Fibroblast of skin of abdomen (primary cell): ENCODE data around the gene NKD2.
"Not testable (repeated sequence)": the region's sequence is repeated elsewhere in the genome, so short reads cannot be mapped to it uniquely, and the experiment has no call there.

Source experiments
- DNase-seq: peaks from one replicate; pipeline ENCODE4 v3.0.0-alpha.2; 2013

Gene NKD2

DNA sequence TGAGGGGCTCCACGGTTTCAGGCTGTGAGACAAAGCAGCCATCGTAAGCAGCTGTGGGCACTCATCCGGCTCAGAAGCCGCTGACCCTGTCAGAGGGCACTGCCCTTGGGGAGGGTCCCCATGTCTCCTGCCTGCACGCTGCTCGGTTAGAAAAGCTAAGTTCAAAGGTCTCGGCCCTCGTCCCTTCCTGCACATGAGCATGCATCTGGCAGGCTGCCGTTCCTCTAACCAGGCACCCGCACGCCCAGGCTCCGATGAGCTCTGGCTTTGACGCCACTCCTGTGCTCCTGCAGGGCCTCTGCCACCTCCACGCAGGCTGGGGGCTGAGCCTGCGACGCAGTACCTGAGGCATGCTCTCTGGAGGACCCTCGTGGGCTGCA is 51.3 kb downstream of the NKD2 start:
- DNase-seq, result no peak

GRCh38 chr5:1060535-1060981 is 52.0 kb downstream of the NKD2 start:
- no peak for DNase-seq

GRCh38 chr5:1061292-1061691 is 52.7 kb downstream of the NKD2 start:
- not testable (repeated sequence) for DNase-seq

GRCh38 chr5:1061916-1062315 is 53.3 kb downstream of the NKD2 start:
- no peak for DNase-seq

DNA sequence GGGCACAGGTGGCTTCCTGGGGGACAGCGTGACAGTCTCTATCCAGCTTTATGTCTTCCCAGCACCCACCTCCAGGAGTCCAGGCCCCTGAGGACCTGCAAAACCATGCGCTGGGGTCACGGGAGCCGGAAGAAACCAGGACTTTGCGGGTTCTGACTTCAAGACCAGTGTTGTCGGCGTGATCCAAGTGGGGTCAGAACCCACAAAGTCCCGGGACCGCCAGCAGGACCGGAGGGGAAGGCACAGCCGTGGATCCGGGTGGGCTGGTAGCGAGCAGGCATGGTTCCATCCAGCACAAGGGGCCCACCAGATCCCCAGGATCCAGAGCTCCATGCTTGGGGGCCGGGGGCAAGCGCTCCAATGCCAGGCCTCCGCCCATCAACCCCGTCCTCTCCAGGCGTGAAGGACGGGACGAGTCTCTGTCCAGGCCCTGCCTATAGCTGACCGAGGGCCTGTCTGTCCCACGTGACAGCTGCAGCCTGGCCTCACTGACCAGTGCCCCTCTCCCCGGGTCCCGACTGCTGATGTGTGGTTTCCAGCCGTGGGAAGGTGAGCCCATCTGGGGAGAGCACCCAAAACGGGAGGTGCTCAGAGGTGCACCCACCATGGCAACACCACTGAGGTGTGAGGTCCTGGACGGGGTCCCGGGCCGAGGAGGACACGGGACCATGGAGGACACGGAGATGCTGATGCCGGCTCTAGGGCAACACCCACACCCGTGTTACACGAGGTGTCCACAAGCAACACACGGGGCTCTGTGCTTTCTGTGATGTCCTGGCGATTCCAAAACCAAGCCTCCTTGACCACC is 54.4 kb downstream of the NKD2 start:
- no peak for DNase-seq

GRCh38 chr5:1063661-1064382 is 55.2 kb downstream of the NKD2 start:
- no peak for DNase-seq

GRCh38 chr5:1064383-1065142 is 56.0 kb downstream of the NKD2 start:
- DNase-seq, result no peak

DNA sequence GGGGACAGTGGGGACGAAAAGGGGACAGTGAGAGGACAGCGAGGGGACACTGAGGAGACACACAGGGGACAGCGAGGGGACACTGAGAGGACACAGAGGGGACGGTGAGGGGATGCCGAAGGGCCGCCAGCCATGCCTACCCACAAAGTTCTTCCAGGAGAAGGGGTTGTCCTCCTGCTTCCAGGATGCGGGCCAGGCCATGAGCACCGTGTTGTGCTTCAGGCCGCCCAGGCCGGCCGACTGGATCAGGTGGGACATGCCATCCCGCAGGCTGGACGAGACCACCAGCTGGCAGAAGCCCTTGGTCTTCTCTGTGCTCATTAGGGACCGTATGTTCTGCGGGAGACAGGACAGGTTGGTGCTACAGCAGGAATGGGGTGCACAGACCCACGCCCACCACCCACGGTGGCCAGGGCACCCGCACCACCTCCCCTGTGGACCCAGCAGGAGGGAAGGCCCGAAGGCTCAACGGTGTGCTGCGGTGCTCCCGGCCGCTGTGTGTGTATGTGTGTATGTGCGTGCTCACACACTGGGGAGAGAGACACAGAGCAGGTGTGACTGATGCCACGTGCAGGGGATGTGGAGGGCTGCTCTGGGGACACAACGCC is 56.6 kb downstream of the NKD2 start:
- DNase-seq, result no peak

GRCh38 chr5:1065891-1066650 is 57.5 kb downstream of the NKD2 start:
- DNase-seq, result no peak

DNA sequence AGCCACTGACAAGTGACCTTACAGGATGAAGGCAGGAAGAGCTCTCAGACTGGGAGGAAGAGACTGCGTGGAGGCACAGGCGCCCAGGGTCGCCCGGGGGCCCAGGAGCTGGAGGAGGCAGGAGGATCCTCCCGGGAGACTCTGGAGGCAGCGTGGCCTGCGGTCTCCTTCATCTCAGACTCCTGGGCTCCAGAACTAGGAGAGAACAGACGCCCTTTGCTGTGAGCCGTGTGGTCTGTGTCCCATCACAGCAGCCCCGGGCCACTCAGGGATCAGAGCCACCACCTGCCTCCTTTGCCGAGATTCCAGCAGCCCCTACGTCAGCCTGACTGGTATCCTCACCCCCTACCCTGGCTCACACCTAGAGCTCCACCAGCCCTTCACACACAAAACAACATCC is 58.1 kb downstream of the NKD2 start:
- DNase-seq, result no peak

DNA sequence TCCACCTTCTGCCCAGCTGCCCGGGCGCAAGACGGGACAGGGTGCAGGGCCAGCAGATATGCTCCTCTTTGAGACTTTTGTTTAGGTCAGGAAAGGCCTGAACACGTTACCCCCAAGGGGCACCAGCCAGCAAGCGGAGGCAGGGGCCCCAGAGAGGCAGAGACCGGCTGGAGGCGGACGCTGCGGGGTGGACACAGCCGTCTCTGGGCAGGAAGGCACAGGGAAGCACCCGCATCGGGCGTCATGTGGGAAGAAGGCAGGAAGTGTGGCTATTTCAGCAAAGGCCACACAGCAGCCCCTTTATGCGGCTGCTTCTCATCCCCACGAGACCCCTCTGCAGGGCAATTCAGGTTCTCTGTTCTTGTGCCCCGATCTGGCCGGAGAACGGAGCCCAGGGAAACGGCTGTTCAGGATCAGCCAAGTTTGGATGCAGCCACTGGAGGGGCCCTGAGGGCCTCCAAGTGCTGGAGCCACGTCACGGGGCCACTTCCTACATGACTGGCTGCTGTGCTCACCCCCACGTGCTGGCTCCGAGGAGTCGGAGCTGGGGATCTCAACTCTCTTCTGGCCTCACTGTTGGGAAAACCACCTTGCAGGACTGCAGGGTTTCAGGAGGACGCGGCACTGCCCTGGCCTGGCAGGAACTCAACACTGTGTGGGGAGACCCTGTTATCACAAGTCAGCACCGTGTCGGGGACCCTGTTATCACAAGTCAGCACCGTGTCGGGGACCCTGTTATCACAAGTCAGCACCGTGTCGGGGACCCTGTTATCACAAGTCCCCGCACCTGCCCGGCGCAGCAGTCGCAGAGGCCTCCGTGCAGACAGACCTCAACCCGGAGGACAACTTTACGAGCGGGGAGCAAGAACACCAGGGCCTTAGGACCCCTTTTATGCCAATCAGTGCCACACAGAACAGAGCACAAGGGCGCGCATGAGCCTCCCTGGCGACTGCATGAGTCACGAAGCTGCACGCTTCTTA is 58.8 kb downstream of the NKD2 start:
- no peak for DNase-seq

GRCh38 chr5:1068204-1068894 is 59.7 kb downstream of the NKD2 start:
- no peak for DNase-seq

DNA sequence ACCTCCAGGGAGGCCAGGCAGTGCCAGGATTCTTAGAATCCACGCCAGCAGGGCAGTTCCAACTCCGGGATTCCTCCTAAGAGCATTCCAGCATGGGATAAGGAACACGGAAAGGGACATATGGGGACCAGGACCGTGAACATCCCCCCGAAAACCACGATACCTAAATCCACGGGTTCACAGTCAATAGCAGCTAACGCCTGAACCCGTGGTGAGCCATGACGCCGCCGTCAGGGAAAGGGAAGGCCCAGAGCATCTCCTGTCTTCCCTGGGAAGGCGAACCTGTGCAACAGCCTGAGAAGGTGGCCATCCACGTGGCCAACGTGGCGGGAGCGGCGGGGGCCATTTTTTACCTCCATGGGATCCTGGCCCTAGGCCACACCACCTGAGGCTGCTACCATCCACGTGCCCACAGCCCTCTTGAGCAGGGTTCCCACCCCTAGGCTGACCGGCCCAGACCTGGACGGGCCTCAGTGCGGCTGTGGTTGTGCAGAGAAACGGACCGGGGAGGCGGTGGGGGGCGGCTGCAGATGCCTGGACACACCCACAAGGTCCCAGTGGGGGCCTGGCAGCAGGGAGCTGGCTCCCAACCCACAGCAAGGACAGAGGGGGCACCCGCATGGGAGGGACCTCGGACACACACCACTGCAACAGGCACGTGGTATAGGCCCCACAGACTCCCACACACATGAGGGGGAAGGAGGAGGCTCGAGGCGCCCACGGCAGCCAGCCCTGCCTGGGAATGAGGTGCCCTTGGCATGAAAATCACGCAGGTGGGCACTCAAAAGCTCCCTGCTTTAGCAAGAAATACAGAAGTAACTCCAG is 60.5 kb downstream of the NKD2 start:
- no peak for DNase-seq

- no peak for DNase-seq
Observed at GRCh38 chr5:1069720-1070088, 61.1 kb downstream of the NKD2 start.

GRCh38 chr5:1073239-1074102 is 64.9 kb downstream of the NKD2 start:
- DNase-seq, result no peak

- DNase-seq, result no peak
Observed at GRCh38 chr5:1074226-1074625, 65.6 kb downstream of the NKD2 start.

DNA sequence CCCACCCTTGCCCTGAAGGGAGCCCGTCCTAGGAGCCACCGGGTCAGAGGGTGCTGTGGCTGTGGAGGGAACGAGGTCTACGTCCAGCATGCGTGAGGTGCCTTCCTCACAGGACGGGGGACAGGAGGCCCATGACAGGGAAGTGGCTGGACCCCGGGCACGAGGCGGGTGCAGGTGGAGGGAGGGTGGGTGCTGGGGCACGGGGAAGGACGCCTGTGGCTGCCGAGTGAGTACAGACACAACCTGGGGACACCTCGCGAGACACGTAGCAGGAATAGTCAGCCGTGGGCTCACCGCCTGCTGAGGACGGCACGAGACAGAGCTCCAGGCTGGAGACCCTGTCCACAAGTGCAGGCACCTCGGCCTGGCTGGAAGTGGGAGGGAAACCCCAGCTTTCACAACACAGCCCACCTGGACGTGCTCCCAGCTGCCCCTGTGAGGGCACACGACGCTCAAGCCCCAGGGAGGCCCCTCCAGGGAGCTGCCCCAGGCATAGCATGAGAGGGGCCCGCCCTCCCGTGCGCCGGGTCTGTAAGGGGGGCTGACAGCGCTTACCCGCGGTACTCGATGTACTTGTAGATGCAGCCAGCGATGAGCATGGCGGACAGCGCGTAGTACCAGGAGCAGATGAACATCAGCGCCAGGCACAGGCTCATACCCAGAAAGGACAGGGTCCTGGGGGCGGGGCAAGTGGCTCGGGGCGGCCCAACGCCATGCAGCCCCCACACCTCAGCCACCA is 66.4 kb downstream of the NKD2 start:
- no peak for DNase-seq

DNA sequence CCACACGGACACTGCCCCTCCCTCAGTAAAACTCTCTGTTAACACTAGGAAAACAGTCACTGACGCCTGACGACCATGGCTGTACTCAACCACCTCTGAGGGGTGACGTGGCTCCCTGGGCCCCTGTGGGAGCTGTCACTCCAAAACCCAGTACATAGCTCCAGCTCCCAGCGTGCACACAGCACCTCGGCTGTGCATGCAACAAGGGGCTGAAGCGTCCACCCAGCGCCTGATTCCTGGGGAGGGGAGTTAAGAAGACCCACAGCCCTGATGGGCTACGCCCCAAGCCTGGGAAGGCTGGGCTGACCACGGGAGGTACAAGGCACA is 66.9 kb downstream of the NKD2 start:
- DNase-seq, result no peak
